ENCODE data around the gene SH3RF3. TPM values are rescaled to one million over a fixed set of nuclear protein-coding genes. Genes with fewer than 3 reads are reported as not detected.

Gene SH3RF3
- total and polyA plus RNA-seq, 9 of the 15 experiments (the other 6 are each of a cell fraction or from before 2014, with no cell fraction given): 0.02 TPM; not detected in 8

DNA sequence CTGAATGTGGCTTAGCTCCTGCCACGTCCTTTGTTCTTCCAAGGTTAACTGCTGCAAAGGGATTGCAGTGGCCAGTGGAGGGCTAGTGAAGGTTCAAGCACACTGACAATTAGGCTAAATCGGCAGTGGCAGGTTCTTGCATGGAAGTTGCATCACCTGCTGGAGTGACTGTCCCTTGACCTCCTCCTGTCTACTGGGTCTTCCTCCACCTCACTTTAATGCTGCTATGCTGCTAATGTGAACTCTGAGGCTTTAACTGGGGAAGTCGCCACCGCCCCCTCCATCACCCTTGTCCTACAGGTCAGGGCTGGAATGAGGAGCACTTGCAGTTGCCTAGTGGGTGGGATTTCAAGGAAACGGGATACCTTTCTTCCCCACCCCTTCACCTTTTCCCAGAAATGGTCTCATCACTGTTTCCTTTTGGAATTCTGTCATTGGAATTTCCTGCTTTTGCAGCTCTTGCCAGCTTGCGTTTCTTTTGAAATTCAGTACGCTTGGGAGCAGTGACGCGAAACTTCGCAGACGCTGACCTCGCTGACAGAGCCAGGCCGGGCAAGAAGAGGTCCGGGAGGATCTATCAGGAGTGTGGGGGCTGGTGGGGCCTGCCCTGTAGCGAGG, 150.3 kb downstream of the SH3RF3 start:
- no TSS peak for BruUV-seq (replicated peaks)
- intact Hi-C loops (cut with micrococcal nuclease): no loop called here
- no peak for TF ChIP-seq SAFB (IDR thresholded peaks at IDR 0.05; ENCODE audit: borderline replicate concordance, low read depth, low read length)
- no peak for TF ChIP-seq GABPB2 (CRISPR knock-in tag; conservative IDR thresholded peaks at IDR 0.05)
- TF ChIP-seq CBX5 (IDR thresholded peaks at IDR 0.05; ENCODE audit: borderline replicate concordance, low read depth): no peak
- TF ChIP-seq JUND (IDR thresholded peaks at IDR 0.05; ENCODE audit: borderline replicate concordance, low read depth, low read length): peak; percentile 84
- no peak for TF ChIP-seq JUND (tag; IDR thresholded peaks at IDR 0.05; ENCODE audit: borderline replicate concordance, low read depth, low read length)
- no peak for TF ChIP-seq ZKSCAN8 (CRISPR knock-in tag; IDR thresholded peaks at IDR 0.05)
- 0 out of 4 replicates have a peak, but pooled peaks of 1 of the 2 experiments have one; percentile 24 for TF ChIP-seq RCOR1 (IDR thresholded peaks at IDR 0.05; ENCODE audit: borderline replicate concordance in 1 of 2, low read depth in 2 of 2, low read length in 2 of 2)
- no peak for TF ChIP-seq ZNF311 (CRISPR knock-in tag; IDR thresholded peaks at IDR 0.05)
- TF ChIP-seq ZNF695 (CRISPR knock-in tag; IDR thresholded peaks at IDR 0.05): no peak
- TF ChIP-seq XRCC4 (IDR thresholded peaks at IDR 0.05; ENCODE audit: extremely low read depth, insufficient read depth, insufficient read length): no peak
- peak; percentile 34; the same call in 1 of the 2 replicates for TF ChIP-seq CEBPB (tag; IDR thresholded peaks at IDR 0.05)
- no peak for TF ChIP-seq MCM5 (IDR thresholded peaks at IDR 0.05; ENCODE audit: low read depth)
- TF ChIP-seq, protein P1, sequence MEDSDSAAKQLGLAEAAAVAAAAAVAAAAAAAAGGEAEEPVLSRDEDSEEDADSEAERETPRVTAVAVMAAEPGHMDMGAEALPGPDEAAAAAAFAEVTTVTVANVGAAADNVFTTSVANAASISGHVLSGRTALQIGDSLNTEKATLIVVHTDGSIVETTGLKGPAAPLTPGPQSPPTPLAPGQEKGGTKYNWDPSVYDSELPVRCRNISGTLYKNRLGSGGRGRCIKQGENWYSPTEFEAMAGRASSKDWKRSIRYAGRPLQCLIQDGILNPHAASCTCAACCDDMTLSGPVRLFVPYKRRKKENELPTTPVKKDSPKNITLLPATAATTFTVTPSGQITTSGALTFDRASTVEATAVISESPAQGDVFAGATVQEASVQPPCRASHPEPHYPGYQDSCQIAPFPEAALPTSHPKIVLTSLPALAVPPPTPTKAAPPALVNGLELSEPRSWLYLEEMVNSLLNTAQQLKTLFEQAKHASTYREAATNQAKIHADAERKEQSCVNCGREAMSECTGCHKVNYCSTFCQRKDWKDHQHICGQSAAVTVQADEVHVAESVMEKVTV (CRISPR knock-in tag; IDR thresholded peaks at IDR 0.05): no peak
- TF ChIP-seq SMARCE1 (IDR thresholded peaks at IDR 0.05): no peak
- TF ChIP-seq ETV6 (IDR thresholded peaks at IDR 0.05; ENCODE audit: borderline replicate concordance in 1 of 2, low read depth in 2 of 2, low read length in 1 of 2): no peak
- TF ChIP-seq ETV6 (CRISPR knock-in tag; IDR thresholded peaks at IDR 0.05; ENCODE audit: borderline replicate concordance): no peak
- TF ChIP-seq, protein P2, sequence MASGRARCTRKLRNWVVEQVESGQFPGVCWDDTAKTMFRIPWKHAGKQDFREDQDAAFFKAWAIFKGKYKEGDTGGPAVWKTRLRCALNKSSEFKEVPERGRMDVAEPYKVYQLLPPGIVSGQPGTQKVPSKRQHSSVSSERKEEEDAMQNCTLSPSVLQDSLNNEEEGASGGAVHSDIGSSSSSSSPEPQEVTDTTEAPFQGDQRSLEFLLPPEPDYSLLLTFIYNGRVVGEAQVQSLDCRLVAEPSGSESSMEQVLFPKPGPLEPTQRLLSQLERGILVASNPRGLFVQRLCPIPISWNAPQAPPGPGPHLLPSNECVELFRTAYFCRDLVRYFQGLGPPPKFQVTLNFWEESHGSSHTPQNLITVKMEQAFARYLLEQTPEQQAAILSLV (tag; IDR thresholded peaks at IDR 0.05): peak; percentile 83; the same call in 1 of the 2 replicates
- TF ChIP-seq ZC3H11A (IDR thresholded peaks at IDR 0.05; ENCODE audit: low read depth, low read length): no peak
- no peak for TF ChIP-seq YBX1 (IDR thresholded peaks at IDR 0.05)
- TF ChIP-seq ZNF57 (CRISPR knock-in tag; IDR thresholded peaks at IDR 0.05): no peak
- no peak for TF ChIP-seq ETV5 (CRISPR knock-in tag; IDR thresholded peaks at IDR 0.05; ENCODE audit: low read depth)
- peak; percentile 93; the same call in 1 of the 2 replicates for TF ChIP-seq ZNF589 (CRISPR knock-in tag; IDR thresholded peaks at IDR 0.05; ENCODE audit: low read depth)
- no peak for TF ChIP-seq RHOXF2B (CRISPR knock-in tag; conservative IDR thresholded peaks at IDR 0.05)

More for the DNA sequence above, 150.3 kb downstream of the SH3RF3 start:
- ChIA-PET POLR2A (no interaction called here), CTCF (ENCODE audit: low intra/inter-chr PET ratio) (no interaction called here)
- Histone ChIP-seq H3K9ac (ENCODE audit: insufficient read depth in 1 of 2, low read depth in 2 of 2, low read length in 2 of 2) (no peak overlapping the region), H3K4me1 (replicated peaks in 1 of 2; ENCODE audit: control insufficient read depth in 2 of 2, insufficient read depth in 2 of 2, low read length in 2 of 2) (peaks cover 0 to 12% of the 10 kb centered on the region in 2 experiments; a peak in 3 of 5 replicates), H3K9me1 (ENCODE audit: control insufficient read depth, insufficient read depth, low read length) (no peaks in the 10 kb centered on the region), H3K9me3 (replicated peaks; ENCODE audit: control insufficient read depth, insufficient read depth, low read depth, low read length) (no peaks in the 10 kb centered on the region), H3K36me3 (ENCODE audit: control insufficient read depth, insufficient read depth, low read length) (no peaks in the 10 kb centered on the region), H3K4me3 (no peak overlapping the region), H3K79me2 (ENCODE audit: control insufficient read depth, insufficient read depth, low read length) (no peaks in the 10 kb centered on the region), H3K27me3 (ENCODE audit: control insufficient read depth in 2 of 2, insufficient read depth in 2 of 2, low read length in 2 of 2) (peaks cover 7 to 41% of the 10 kb centered on the region in 2 experiments; a peak in 3 of 5 replicates), H3K4me2 (ENCODE audit: insufficient read depth, low read length) (peak overlapping the region; percentile 17; the same call in 1 of the 2 replicates), H2AFZ (ENCODE audit: low read depth, low read length) (no peak overlapping the region), H3K27ac (ENCODE audit: extremely low read depth, low read depth, low read length) (no peak overlapping the region), H4K20me1 (replicated peaks; ENCODE audit: control insufficient read depth, insufficient read depth, low read length) (no peaks in the 10 kb centered on the region; the same call in 1 of the 2 replicates)
- in situ Hi-C loops (cut with MboI): no loop called here
- DNase-seq (ENCODE audit: extremely low read depth in 1 of 4, low spot score in 3 of 4) (peak in 1 of 4 experiments; percentile 12), FAIRE-seq (no peak), ATAC-seq (peak; percentile 80)
- WGBS (ENCODE audit: insufficient coverage, low coverage, missing lambda C conversion rate): 13% methylated on average over 15 of the region's 15 CpGs
